ENCODE data around the gene KLF13.

Gene KLF13

DNA sequence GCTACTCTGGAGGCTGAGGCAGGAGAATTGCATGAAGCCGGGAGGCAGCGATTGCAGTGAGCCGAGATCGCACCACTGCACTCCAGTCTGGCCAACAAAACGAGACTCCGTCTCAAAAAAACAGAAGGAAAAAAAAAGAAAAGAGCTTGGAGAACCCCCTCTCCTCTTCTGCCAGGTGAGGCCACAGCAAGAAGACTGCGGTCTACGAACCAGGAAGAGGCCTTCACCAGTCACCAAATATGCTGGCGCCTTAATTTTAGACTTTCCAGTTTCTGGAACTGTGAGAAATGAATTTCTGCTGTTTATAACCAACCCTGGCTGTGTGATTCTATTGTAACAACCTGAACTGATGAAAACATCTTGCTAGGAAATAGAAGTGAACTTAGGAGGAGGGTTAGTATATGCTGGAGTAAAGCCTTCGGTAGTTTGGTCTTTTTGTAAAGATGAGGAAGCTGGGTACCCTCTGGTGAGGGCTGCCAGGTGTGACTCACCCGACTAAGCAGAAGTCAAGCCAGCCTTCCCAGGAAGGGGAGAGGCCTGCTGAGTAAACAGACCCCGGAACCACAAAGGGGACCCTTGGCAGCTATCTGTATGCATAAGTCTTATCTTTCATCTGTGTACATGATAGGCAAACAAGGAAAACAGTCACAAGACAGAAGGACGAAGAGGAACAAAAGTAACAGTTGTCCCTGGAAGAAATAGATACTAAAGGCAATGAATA lies 78.7 kb downstream of the KLF13 start:
- no peak for FAIRE-seq

DNA sequence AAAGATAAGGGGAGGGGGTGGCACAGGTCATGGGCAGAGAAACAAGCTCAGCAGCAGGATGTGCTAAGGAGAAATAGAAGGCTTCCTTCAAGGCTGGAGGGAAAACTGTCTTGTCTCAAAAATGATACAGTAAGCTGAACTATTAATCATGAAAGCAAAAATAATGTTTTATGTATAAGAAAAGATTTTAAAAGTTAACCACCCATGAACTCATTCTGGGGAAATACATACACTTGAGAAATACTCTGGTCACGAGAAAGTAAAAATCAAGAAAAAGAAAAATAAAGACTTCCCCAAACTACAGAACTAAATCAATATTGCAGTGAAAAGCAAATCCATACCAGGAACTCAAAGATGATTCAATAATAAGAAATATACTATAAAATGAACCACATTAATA lies 80.7 kb downstream of the KLF13 start:
- no peak for FAIRE-seq

DNA sequence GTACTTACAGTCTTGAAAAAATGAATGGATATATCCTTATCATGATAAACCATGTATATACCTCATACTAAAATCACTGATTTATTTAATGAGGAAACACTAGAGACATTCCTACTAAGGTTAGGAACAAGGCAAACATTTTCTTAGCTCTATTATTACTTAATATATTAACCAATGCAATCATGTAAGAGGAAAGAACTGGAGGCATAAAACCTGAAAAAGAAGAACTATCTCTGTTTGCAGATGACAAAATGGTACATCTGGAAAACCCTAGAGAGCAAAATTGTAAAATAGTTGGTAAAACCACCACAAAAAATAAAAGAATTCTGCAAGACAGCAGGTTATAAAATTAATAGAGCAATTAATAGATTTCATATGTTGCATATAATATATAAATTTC lies 81.2 kb downstream of the KLF13 start:
- FAIRE-seq: no peak

DNA sequence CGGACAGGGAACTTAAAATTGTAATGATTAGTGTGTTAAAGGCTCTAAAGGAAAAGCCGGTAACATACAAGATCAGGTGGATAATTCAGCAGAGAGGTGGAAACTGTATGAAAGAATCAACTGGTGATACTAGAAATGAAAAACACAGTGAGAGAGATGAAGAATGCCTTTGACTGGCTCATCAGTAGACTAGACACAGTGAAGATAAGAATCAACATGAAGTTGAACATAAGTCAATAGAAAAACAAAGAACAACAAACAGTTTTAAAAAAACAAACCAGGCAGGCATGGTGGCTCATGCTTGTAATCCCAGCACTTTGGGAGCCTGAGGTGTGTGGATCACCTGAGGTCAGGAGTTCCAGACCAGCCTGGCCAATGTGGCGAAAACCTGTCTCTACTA lies 82.1 kb downstream of the KLF13 start:
- FAIRE-seq: no peak

DNA sequence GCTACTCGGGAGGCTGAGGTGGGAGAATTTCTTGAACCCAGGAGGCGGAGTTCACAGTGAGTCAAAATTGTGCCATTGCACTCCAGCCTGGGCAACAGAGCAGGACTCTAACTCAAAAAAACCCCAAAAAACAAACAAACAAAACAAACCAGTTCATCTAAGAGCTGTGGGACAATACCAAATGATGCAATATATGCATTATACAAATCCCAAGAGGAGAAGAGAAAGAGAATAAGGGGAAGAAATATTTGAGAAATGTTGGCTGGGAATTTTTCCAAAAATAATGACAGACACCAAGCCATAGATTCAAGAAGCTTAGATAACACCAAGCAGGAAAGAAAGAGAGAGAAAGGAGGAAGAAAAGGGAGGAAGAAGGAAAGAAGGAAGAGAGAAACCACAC lies 82.5 kb downstream of the KLF13 start:
- no peak for FAIRE-seq

DNA sequence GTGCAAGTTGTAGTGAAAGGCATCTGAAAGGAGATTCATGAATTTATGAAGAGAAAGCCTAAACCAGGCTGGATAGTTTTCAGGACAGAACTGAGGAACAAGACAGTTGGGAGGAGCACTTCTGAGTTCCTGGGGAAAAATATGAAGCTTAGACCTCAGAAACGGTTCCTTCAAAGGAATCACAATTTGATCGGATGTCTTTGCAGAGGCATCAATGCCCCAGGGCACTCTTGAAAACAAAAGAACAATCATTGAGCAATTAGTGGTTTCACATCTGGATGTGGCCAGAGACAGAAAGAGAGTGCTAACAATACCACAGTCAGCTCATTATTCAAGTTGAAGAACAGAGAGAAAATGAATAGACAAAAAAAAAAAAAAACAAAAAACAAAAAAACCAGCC lies 86.2 kb downstream of the KLF13 start:
- no peak for FAIRE-seq

DNA sequence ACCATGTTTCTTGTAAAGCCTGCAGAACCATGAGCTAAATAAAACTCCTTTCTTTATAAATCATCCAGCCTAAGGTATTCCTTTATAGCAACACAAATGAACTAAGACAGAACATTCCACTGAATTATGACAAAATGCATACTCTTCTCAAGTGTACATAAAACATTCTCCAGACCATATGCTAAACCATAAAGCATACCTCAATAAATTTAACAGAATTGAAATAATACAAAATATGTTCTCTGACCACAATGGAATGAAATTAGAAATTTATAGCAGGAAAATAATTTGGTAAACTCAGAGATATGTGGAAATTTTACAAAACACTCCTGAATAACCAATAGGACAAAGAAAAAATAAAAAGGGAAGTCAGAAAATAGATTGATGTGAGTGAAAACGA lies 88.6 kb downstream of the KLF13 start:
- no peak for FAIRE-seq

DNA sequence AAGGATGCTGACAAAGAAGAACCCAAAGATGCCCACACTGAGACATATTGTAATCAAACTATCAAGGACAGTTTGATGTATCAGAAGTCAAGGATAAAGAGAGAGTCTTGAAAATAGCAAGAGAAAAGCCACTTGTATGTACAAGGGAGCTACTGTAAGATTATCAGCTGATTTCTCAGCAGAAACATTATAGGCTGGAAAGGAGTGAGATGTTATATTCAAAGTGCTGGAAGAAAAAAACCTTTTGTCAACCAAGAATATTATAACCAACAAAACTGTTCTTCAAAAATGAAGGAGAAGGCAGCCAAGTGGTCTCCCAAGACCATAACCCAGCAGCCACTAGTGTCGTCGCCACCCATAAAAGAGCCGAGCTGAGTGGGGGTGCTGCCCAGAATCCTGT lies 93.2 kb downstream of the KLF13 start:
- FAIRE-seq: no peak

DNA sequence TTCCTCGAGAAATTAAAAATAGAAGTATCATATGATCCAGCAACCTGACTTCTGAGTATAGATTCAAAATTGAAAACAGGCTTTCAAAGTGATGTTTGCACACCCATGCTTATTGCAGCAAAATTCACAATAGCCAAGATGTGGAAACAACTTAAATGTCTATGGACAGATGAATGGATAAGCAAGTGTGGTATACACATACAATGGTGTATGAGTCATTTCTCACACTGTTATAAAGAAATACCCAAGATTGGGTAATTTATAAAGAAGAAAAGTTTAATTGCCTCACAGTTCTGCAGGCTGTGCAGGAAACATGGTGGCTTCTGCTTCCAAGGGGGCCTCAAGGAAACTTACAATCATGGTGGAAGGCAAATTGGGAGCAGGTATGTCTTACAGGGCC lies 100.8 kb downstream of the KLF13 start:
- no peak for FAIRE-seq

Measured in A204.1 (cell line).